Activated T-cell treated with anti-CD3 and anti-CD28 coated beads, Interleukin-2, amount 50 U/mL, for 48 hours (primary cell): Measurements from ENCODE around the gene MED14.
"Not testable (repeated sequence)": the region's sequence is repeated elsewhere in the genome, so short reads cannot be mapped to it uniquely, and the experiment has no call there.

ENCODE experiments used
- DNase-seq, 2 experiments: peaks; one replicate each; pipeline ENCODE4 v3.0.0-alpha.2; 2020

Gene MED14

DNA sequence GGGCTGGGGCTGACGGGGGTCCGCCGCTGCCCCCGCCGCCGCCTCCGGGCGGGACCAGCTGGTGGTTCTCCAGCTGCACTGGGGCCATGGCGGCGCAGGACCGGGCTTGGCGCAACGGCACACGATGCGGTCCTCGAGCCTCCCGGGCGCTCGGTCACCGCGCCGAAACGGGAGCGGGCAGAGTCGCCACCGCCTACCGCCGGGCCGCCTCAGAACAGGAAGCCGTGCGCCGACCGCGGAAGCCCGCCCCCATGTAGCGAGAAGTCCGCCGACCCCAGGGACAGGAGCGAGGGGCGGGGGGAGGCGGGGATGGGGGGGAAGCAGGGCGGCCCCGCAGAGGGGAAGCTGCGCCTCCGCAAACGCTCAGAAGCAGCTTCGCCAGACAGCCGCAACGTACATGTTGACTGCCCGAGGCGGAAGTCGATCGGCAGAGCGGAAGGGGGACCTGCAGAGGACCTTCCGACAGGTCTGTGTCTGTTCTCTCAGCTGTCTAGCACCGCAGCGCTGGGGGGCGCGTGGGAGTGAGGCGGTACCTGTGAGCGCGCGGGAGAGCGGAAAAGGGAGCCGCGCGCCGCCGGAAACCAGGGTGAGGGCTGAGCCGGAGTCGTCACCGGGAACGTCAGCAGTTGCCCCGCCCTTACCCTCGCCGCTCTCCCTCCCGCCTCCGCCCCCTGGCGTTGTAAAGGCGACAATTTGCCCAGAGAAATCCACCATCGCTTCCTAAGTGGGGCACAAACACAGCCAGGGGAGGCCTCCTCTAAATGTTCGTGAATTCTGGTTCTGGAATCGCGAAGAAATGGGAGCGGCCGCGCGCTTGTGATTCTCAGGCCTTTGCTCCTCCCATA, at the start of gene MED14:
Gene MED14 (minus strand): TSS at position 218 of the 845 bp plus-strand sequence. CDS start 130 bp downstream, at position 88.
- peak; percentile 95 to 96 for DNase-seq

- DNase-seq: no peak
These were observed 49.3 kb upstream of the MED14 start for GRCh38 chrX:40784516-40785151.

DNA sequence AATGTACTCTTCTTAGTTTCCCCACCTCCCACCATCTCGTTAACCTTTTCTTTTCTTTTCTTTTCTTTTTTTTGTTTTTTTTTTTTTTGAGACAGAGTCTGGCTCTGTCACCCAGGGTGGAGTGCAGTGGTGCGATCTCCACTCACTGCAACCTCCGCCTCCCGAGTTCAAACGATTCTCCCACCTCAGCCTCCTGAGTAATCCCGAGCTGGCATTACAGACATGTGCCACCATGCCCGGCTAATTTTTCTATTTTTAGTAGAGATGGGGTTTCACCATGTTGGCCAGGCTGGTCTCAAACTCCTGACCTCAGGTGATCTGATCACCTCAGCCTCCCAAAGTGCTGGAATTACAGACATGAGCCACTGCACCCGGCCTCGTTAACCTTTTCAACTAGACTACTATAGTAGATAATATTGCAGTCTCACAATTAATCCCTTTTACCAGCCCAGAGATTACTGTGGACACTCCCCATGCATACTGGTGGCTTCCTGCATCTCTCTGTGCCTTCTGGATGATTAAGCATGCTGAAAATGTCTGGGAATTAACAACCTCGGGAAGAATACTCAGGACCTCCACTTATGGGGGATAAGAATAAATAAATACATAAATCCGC, 47.4 kb upstream of the MED14 start:
- not testable (repeated sequence) for DNase-seq

GRCh38 chrX:40780951-40781350, 45.6 kb upstream of the MED14 start:
- DNase-seq: no peak

- no peak for DNase-seq
These were observed 44.7 kb upstream of the MED14 start for GRCh38 chrX:40780082-40780481.

DNA sequence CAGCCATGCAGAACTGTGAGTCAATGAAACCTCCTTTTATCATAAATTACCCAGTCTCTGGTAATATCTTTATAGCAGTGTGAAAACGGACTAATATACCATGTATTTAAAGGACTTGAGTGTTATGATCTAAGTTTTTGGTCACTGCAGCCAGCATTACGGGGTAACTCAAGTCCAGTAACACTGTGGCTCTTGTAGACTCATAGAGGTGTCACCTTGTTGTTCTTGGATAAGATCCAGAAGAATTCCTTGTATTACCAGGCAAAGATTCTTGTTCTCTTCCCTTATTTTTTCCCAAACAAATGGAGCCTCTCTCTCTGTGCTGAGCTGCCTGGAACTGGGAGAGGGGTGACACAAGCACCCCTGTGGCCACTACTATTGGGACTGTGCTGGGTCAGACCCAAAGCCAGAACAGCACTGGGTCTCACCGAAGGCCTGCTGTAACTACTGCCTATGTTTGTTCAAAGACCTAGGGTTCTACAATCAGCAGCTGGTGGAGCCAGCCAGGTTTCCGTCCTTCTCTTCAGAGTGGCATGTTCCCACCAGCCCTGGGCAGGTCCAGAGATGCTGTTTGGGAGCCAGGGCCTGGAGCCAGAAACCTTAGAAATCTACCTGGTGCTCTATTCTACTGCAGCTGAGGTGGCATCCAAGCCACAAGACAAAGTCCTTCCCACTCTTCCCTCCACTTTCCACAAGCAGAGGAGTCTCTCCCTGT, 43.7 kb upstream of the MED14 start:
- DNase-seq: no peak

DNA sequence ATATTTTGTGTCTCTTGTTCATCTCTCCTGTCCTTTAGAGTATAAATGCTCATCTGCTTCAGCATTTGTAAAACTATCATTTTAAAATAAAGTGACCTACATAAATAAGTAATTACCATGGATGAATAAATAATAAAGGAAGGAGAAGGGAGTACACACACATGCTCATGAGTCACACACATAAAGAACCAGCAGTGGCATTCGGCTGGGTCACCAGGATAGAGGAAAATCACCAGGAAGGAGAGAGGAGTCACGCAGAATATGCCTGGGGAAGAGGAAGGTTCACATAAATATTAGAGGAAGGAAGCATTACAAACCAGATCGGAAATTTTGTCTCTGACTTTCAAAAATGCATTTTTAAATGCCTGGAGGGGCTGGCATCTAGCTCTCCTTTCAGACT, 38.5 kb upstream of the MED14 start:
- DNase-seq: no peak

DNA sequence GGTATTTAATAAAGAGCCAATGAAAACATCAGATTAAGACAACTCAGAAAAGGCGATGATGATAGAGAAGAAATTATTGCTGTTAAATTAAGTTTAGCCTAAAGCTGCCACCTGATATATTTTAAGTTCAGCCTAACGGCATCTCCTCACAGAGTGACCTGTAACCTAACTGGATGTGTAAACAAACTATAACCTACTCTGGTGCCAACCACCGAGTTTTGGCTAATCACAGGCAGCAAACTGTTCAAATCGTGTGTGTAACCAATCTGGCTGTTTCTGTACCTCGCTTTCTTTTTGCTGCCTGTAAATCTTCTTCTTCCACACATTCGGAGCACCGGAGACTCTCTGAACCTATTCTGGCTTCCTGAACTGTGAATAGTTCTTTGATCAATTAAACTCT, 37.8 kb upstream of the MED14 start:
- DNase-seq: no peak

GRCh38 chrX:40772290-40772689, 36.9 kb upstream of the MED14 start:
- no peak for DNase-seq

GRCh38 chrX:40761762-40762161, 26.4 kb upstream of the MED14 start:
- no peak for DNase-seq

- DNase-seq: no peak
These were observed 24.0 kb upstream of the MED14 start for GRCh38 chrX:40759374-40759773.

DNA sequence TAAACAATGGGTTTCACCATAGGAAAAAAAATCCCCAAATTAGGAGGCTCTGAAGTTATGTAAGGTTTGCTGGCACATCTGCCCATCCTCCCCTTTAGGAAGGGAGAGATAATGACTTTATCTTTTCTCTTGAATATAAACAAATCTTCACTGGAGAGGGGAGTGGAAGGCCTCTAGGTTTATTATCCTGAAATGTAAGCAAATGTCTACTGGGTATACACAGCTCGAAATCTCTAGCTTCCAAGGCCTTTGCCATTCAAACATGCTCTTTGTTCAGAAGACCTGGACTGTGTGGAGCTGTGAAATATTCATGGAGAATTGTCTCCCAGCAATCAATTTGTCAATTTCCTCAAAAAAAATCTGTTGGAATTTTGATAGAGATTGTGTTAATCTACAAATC, 21.7 kb upstream of the MED14 start:
- DNase-seq: no peak

DNA sequence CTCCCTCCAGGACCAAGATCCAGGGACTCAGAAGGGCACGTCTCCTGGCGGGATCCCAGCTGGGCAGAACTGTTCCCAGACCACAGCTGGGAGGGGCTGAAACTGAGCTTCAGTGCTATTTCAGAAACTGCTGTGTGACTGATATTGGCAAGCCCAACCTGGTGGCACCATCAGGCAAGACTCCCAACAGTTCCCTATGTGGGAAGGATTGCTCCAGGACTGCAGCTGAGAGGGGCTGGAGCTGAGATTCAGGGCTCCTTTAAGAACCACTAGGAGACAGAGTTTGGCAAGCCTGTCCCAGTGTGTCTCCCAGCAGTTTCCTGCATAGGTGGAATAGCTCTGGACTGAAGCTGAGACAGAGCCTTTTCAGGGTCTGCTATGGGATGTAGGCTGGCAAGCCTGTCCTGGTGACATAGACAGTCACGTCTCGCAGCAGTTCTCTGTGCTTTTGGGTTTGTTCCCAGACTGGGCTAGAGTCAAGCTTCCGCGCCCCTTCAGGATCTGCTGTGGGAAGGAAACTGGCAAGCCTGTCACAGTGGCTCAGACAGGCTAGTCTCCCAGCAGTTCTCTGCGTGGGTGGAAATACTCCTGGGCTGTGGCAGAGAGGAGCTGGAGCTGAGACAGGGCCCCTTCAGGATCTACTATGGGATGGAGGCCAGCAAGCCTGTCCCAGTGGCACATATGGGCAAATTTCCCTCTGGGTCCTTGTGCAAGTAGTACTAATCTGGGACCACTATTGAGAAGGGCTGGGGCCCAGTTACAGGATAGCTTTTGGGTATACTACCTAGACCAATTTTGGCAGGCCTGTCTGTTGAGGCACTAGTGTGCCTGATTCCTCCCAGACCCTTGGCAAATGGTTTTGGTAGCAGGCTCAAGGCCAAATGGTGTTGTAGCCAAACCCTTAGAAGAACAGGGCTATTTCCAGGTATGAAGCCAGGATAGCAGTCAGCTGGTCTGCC, 20.2 kb upstream of the MED14 start:
- no peak for DNase-seq

GRCh38 chrX:40749681-40750494, 14.5 kb upstream of the MED14 start:
- no peak for DNase-seq

DNA sequence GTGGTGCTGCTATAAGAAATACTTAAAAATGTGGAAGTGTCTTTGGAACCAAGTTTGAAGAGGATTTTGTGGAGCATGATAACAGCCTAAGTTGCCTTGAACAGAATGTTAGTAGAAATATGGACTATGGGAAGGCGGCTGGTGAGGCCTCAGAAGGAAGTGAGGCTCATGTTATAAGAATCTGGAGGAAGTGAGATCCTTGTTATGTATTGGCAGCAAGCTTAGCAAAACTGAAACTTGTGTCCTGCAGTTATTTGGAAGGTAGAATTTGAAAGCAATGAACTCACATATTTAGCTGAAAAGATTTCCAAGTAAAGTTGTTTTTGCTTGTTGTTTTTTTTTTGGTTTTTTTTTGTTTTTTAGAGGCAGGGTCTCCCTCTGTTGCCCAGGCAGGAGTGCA, 13.6 kb upstream of the MED14 start:
- no peak for DNase-seq

DNA sequence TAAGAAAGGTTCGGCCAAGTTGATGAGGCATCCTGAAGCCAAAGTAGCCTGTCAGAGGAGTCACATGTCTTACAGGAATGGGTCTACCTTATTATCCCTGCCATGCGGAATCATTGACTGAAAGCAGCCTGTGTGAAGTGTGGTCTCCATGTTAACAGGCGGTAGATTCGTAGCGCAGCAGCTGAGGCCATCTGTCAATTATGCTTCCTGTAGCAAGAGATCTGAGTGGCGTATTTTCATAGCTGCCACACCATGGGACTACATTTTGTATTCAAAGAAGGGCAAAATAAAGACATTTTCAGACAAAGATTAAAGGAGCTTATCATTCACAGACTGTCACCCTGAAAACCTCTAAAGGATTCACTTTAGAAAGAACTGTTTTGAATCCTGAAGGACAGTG, 11.2 kb upstream of the MED14 start:
- DNase-seq: no peak

- no peak for DNase-seq
These were observed 796 bp upstream of the MED14 start for GRCh38 chrX:40736170-40736505.

- no peak for DNase-seq
These were observed 394 bp downstream of the MED14 start for GRCh38 chrX:40734971-40735324.

GRCh38 chrX:40733706-40734105, 1.6 kb downstream of the MED14 start:
- DNase-seq: no peak

- not testable (repeated sequence) for DNase-seq
These were observed 2.8 kb downstream of the MED14 start for GRCh38 chrX:40732499-40732898.
